SK-N-SH (cell line): ENCODE data around the gene CDC16.

Experiments used
- CTCF ChIP-seq: fragments of 200-600 bp; sonication (generic); IDR thresholded peaks from 2 replicates; pipeline ENCODE4 v1.6.1; 2017; ENCODE audit warnings: antibody characterized with exemption, mild to moderate bottlenecking, moderate library complexity
- MAX ChIP-seq: IDR thresholded peaks from 2 replicates; pipeline ENCODE4 v1.4.0; 2012; ENCODE audit warnings: low read depth
- MEF2A ChIP-seq: IDR thresholded peaks from 2 replicates; pipeline ENCODE4 v1.4.0; 2012; ENCODE audit warnings: low read depth, borderline replicate concordance

DNA sequence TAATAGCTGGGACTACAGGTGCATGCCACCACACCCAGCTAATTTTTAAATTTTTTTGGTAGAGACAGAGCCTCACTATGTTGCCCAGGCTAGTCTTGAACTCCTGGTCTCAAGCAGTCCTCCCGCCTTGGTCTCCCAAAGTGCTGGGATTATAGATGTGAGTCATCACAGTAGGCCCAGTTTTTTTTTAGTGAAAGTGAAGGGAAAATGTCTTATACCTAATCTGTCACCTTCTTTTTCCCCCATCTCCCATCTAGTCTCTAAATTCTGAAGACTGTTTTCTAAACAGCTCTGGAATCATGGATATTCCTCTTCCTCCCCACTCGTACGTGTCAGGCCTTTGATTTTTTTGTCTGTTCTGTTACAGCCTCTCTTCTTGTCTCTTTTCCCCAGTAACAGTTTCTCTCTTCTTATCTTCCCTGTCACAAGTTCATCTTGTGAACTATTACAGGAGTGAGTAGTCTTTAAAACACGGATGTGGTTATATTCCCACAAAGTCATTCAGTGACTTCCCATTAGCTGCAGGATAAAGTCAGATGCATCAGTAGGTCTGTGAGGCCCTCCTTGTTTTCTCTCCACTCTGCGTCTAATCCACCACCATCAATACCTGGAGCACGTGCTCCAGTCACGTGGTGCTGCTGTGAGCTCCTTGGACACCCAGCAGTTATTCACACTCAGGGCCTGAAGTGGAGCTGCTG is 2.9 kb downstream of the CDC16 start:
- TF ChIP-seq CTCF (no peak), MAX (no peak), MEF2A (no peak)
